Esophagus muscularis mucosa (tissue), 4 donors: Measurements from ENCODE around the gene NCKAP5. TPM values are rescaled to one million over a fixed set of nuclear protein-coding genes. Genes with fewer than 3 reads are reported as not detected.
"Not testable (repeated sequence)": the region's sequence is repeated elsewhere in the genome, so short reads cannot be mapped to it uniquely, and the experiment has no call there.

Source experiments
- DNase-seq: peaks from one replicate; pipeline ENCODE4 v3.0.0-alpha.2; 2017; ENCODE audit errors: extremely low spot score
- H3K27ac ChIP-seq, 4 donors: fragments of 200-600 bp; sonication (generic); replicated peaks in 1 of 4; 1 replicate in 3 of 4; 2 replicates in 1 of 4; pipeline ENCODE4 v1.5.1; 2016 to 2019; ENCODE audit warnings: mild to moderate bottlenecking in 1 of 4
- H3K27me3 ChIP-seq, 4 donors: fragments of 200-600 bp; sonication (generic); one replicate each; pipeline versions ENCODE4 v1.5.1 to v1.6.0; 2016 to 2019
- H3K36me3 ChIP-seq, 4 donors: fragments of 200-600 bp; sonication (generic); one replicate each; pipeline ENCODE4 v1.5.1; 2016 to 2019
- H3K4me1 ChIP-seq, 4 donors: fragments of 200-600 bp; sonication (generic); one replicate each; pipeline ENCODE4 v1.5.1; 2016 to 2019
- H3K4me3 ChIP-seq, 4 donors: fragments of 200-600 bp; sonication (generic); 1 replicate in 2 of 4; 2 replicates in 2 of 4; pipeline ENCODE4 v1.5.1; 2016 to 2019; ENCODE audit warnings: mild to moderate bottlenecking in 4 of 4, moderate library complexity in 1 of 4
- H3K9me3 ChIP-seq, 4 donors: fragments of 200-600 bp; sonication (generic); 1 replicate in 3 of 4; 2 replicates in 1 of 4; pipeline ENCODE4 v1.5.1; 2016 to 2019
- EP300 ChIP-seq: sonication (generic); formaldehyde crosslinking; IDR thresholded peaks from one replicate; pipeline ENCODE4 v1.6.1; 2017; ENCODE audit warnings: antibody characterized with exemption
- POLR2A ChIP-seq: fragments of 450-650 bp; IDR thresholded peaks from one replicate; pipeline ENCODE4 v1.6.1; 2017; ENCODE audit warnings: antibody characterized with exemption, moderate library complexity, mild to moderate bottlenecking, low read depth
- POLR2AphosphoS5 ChIP-seq, 2 donors: sonication (generic); formaldehyde crosslinking; IDR thresholded peaks; one replicate each; pipeline ENCODE4 v1.6.1; 2017; ENCODE audit warnings: antibody characterized with exemption in 2 of 2
- WGBS: methylation state at CpG from one replicate; pipeline ENCODE4 v1.1.5; 2018; 5-methylcytosine and 5-hydroxymethylcytosine counted together
- intact Hi-C: fragments of 100-400 bp; cut with DNase I; formaldehyde crosslinking; loops from one replicate; pipeline ENCODE4 v1.15.1; 2023
- total RNA-seq, 4 donors: library from RNA; depleted of rRNA; stranded (reverse); fragments of >200 nt; gene quantifications; one replicate each; pipeline versions ENCODE4 v1.1.0 to v1.2.1, GENCODE V29; 2016
- TF ChIP-seq, protein P1 (sequence below), 3 experiments: fragments of 200-600 bp in 2 of 3; fragments of 450-650 bp in 1 of 3; sonication (generic) in 2 of 3; IDR thresholded peaks; one replicate each; pipeline ENCODE4 v1.5.1; 2017 to 2019; ENCODE audit warnings: antibody characterized with exemption in 3 of 3, mild to moderate bottlenecking in 2 of 3, moderate library complexity in 1 of 3

The NCKAP5 gene
- total RNA-seq, 4 donors from 2014 or later = 0.33 to 1.8 (median 1.0) TPM

DNA sequence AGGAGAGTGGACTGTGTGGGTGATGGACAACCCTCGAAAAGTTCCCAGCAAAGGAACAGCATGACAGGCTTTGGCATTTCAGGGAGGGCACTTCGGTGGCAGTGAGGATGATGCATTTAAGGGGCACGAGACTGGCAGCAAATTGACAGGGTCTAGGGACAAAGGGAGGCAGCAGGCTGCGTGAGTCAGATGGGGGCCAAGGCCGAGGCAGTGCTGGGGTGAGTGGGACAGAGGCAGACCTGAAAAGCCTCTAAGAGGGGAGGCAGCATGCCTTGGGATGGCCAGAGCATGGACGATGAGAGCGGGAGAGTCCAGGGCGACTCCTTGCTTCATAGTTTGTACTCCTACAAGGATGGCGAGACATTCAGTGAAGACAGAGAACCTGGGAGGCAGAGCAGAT, 848.8 kb downstream of the NCKAP5 start:
- TF ChIP-seq, protein P1, sequence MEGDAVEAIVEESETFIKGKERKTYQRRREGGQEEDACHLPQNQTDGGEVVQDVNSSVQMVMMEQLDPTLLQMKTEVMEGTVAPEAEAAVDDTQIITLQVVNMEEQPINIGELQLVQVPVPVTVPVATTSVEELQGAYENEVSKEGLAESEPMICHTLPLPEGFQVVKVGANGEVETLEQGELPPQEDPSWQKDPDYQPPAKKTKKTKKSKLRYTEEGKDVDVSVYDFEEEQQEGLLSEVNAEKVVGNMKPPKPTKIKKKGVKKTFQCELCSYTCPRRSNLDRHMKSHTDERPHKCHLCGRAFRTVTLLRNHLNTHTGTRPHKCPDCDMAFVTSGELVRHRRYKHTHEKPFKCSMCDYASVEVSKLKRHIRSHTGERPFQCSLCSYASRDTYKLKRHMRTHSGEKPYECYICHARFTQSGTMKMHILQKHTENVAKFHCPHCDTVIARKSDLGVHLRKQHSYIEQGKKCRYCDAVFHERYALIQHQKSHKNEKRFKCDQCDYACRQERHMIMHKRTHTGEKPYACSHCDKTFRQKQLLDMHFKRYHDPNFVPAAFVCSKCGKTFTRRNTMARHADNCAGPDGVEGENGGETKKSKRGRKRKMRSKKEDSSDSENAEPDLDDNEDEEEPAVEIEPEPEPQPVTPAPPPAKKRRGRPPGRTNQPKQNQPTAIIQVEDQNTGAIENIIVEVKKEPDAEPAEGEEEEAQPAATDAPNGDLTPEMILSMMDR (IDR thresholded peaks at IDR 0.05) = no peak
- TF ChIP-seq POLR2A (no peak), POLR2AphosphoS5 (IDR thresholded peaks at IDR 0.05) (no peak), EP300 (no peak)
- Histone ChIP-seq H3K9me3 (no peaks in the 10 kb centered on the region), H3K4me3 (no peak overlapping the region), H3K36me3 (no peaks in the 10 kb centered on the region), H3K27ac (no peak overlapping the region), H3K27me3 (no peaks in the 10 kb centered on the region), H3K4me1 (no peaks in the 10 kb centered on the region)
- intact Hi-C loops = no loop called here
- 89% methylated on average over 9 of the region's 9 CpGs for WGBS
- peak; percentile 70 for DNase-seq

DNA sequence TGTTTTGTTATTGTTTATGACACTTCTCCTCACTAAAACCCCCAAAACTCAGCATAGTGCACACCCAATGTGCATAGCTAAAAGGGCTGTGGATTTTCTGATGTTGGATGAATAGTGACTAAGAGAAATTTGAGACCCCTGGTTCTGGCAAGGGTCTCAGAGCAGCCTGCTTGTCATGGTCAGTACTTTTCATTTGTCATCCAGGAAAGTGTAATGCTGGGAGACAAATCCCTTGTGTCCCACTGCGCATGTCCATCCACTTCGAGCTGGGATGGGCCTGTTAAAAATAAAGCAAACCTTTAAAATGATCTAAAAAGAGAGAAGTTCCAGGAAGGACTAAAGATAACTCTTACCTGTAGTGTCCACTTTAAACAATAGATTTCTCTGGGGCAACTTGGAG, 851.3 kb downstream of the NCKAP5 start:
- no peak for DNase-seq
- Histone ChIP-seq H3K4me1 (no peaks in the 10 kb centered on the region), H3K36me3 (no peaks in the 10 kb centered on the region), H3K9me3 (no peaks in the 10 kb centered on the region), H3K4me3 (no peak overlapping the region), H3K27ac (no peak overlapping the region), H3K27me3 (no peaks in the 10 kb centered on the region)
- TF ChIP-seq EP300 = no peak
- TF ChIP-seq, protein P1 (IDR thresholded peaks at IDR 0.05) = no peak
- no peak for TF ChIP-seq POLR2AphosphoS5 (IDR thresholded peaks at IDR 0.05)
- intact Hi-C loops = no loop called here
- 80% methylated on average over 2 of the region's 2 CpGs for WGBS

DNA sequence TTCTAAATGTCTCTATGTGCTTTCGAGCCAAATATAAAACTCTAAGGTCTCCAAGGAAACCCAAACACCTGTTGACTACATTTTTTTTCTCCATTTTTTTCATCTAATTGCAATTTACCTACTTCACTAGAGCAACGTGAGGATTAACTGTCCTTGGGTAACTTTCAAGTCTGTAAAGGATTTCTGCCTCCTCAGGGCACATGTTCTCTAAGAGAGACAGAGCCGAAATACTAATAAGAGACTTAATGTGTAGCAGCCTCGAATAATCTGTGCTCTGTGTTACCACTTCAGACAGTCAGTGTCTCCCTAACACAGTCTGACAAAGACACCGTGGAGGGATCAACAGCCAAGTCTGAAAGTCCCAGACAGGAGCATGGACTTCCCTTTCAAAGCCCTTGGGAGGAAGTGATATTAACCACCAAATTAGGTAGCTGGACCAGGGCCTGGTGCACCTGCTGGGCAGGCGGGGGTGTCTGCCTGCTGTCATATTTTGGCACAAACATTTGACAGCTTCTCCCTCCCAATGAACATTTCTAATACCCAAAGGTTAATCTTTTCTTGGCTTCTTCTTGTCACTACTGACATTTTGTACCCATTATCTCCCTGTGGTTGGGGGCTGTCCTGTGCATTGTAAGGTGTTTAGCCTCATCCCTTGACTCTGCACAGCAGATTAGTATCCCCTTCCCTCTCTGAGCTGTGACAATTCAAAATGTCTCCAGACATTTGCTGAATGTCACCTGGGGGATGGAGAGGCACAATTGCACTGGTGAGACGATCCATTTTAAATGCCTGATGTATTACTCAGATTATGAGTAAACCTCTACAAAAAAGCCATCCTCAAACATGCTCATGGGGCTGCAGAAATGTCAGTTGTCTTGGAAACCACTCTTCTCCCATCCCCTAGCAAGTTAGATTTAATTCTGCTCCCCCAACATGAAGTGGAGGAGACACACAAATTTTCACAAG, 852.6 kb downstream of the NCKAP5 start:
- TF ChIP-seq EP300 (no peak), POLR2A (no peak)
- Histone ChIP-seq H3K27me3 (no peaks in the 10 kb centered on the region), H3K9me3 (no peaks in the 10 kb centered on the region), H3K4me3 (no peak overlapping the region), H3K36me3 (no peaks in the 10 kb centered on the region), H3K4me1 (no peaks in the 10 kb centered on the region), H3K27ac (no peak overlapping the region)
- intact Hi-C loops = no loop called here
- no peak for DNase-seq
- 71% methylated on average over 6 of the region's 7 CpGs for WGBS

DNA sequence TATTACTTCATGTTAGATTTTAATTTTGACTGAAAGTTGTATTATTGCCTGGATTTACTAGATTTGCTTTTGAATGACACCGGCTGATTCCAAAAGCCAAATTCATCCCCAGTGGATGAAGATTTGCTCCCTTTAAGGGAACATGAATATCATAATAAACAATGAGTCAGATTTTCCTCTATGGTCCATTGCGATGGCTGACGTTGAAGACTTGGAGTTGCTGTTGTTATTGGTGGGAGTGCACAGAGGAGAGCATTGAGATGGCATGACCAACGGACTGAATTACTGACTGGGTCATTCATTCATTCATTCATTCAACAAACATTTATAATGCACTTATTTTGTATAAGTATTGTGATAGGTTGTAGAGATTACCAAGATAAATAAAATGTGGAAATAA, 864.9 kb downstream of the NCKAP5 start:
- Histone ChIP-seq H3K36me3 (no peaks in the 10 kb centered on the region), H3K27me3 (no peaks in the 10 kb centered on the region), H3K27ac (no peak overlapping the region), H3K9me3 (no peaks in the 10 kb centered on the region), H3K4me1 (no peaks in the 10 kb centered on the region), H3K4me3 (no peak overlapping the region)
- DNase-seq = no peak
- intact Hi-C loops = no loop called here
- whole genome bisulfite sequencing = 42% methylated on average over 4 of the region's 4 CpGs
- TF ChIP-seq POLR2A = no peak
- TF ChIP-seq, protein P1 (IDR thresholded peaks at IDR 0.05) = no peak
- no peak for TF ChIP-seq POLR2AphosphoS5 (IDR thresholded peaks at IDR 0.05)
- TF ChIP-seq EP300 = no peak

DNA sequence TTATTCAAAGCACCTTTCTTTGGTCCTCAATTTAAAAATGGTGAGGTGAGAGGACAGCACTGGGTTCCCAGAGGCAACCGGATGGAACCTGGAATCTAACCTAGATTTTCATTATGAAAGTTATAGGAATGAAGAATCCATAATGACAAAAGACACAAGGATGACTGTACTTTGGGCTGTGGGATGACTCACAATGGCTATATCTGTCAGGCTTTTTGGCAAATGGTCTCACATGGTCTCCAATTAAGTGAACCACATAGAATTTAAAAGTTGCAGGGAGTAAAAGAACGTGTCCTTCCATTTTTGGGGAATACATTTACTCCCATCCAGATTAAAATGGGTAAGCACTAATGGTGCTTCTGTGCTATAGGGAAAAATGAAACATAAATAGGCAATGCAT, 866.5 kb downstream of the NCKAP5 start:
- Histone ChIP-seq H3K4me3 (no peak overlapping the region), H3K27ac (no peak overlapping the region), H3K27me3 (no peaks in the 10 kb centered on the region), H3K36me3 (no peaks in the 10 kb centered on the region), H3K4me1 (no peaks in the 10 kb centered on the region), H3K9me3 (no peaks in the 10 kb centered on the region)
- intact Hi-C loops = no loop called here
- no peak for TF ChIP-seq EP300
- no peak for TF ChIP-seq POLR2AphosphoS5 (IDR thresholded peaks at IDR 0.05)
- TF ChIP-seq POLR2A = no peak
- TF ChIP-seq, protein P1 (IDR thresholded peaks at IDR 0.05) = no peak
- 83% methylated on average over 2 of the region's 2 CpGs for WGBS
- DNase-seq = no peak

DNA sequence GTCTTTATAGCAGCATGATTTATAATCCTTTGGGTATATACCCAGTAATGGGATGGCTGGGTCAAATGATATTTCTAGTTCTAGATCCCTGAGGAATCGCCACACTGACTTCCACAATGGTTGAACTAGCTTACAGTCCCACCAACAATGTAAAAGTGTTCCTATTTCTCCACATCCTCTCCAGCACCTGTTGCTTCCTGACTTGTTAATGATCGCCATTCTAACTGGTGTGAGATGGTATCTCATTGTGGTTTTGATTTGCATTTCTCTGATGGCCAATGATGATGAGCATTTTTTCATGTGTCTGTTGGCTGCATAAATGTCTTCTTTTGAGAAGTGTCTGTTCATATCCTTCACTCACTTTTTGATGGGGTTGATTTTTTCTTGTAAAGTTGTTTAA, 868.5 kb downstream of the NCKAP5 start:
- H3K4me1 ChIP-seq, intact Hi-C loops, H3K27ac ChIP-seq, H3K27me3 ChIP-seq, H3K36me3 ChIP-seq, DNase-seq, H3K9me3 ChIP-seq, H3K4me3 ChIP-seq: not testable (repeated sequence)
- 90% methylated on average over 2 of the region's 2 CpGs for WGBS

DNA sequence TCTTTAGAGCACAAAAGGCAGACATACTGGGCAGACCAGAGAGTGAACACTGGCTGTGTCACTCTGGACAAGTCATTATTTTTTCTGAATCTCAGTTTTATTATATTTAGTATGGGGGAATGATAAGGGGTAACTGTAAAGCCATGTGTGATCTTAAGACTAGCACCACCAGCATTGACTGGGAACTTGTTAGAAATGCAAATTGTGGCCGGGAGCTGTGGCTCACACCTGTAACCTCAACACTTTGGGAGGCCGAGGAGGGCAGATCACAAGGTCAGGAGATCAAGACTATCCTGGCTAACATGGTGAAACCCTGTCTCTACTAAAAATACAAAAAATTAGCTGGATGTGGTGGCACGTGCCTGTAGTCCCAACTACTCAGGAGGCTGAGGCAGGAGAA, 869.9 kb downstream of the NCKAP5 start:
- H3K27me3 ChIP-seq, H3K9me3 ChIP-seq, H3K4me1 ChIP-seq, H3K27ac ChIP-seq, H3K36me3 ChIP-seq, H3K4me3 ChIP-seq, intact Hi-C loops: not testable (repeated sequence)
- peak; percentile 24 for DNase-seq
- 83% methylated on average over 3 of the region's 3 CpGs for WGBS
